ENCODE measurements around the gene SMG5.

SMG5 gene

GRCh38 chr1:156244712-156245111, 37.9 kb downstream of the SMG5 start:
- TF ChIP-seq GATA2 (IDR thresholded peaks at IDR 0.05; ENCODE audit: low read depth, low read length) (no peak), GATA3 (IDR thresholded peaks at IDR 0.05; ENCODE audit: low read depth, low read length) (no peak)

GRCh38 chr1:156244126-156244525, 38.5 kb downstream of the SMG5 start:
- TF ChIP-seq GATA3 (IDR thresholded peaks at IDR 0.05; ENCODE audit: low read depth, low read length) = no peak
- no peak for TF ChIP-seq GATA2 (IDR thresholded peaks at IDR 0.05; ENCODE audit: low read depth, low read length)

- no peak for TF ChIP-seq GATA3 (IDR thresholded peaks at IDR 0.05; ENCODE audit: low read depth, low read length)
- TF ChIP-seq GATA2 (IDR thresholded peaks at IDR 0.05; ENCODE audit: low read depth, low read length) = no peak
Observed at GRCh38 chr1:156242738-156243137, 39.9 kb downstream of the SMG5 start.

- no peak for TF ChIP-seq GATA3 (IDR thresholded peaks at IDR 0.05; ENCODE audit: low read depth, low read length)
- no peak for TF ChIP-seq GATA2 (IDR thresholded peaks at IDR 0.05; ENCODE audit: low read depth, low read length)
Observed at GRCh38 chr1:156241926-156242325, 40.7 kb downstream of the SMG5 start, which contains the start of gene BGLAP. Gene BGLAP, plus strand, starts transcription at chr1:156242184. Its CDS starts 48 bp downstream, at chr1:156242232.

- TF ChIP-seq GATA3 (IDR thresholded peaks at IDR 0.05; ENCODE audit: low read depth, low read length) = no peak
- no peak for TF ChIP-seq GATA2 (IDR thresholded peaks at IDR 0.05; ENCODE audit: low read depth, low read length)
Observed at GRCh38 chr1:156241311-156241811, 41.3 kb downstream of the SMG5 start.

- TF ChIP-seq GATA3 (IDR thresholded peaks at IDR 0.05; ENCODE audit: low read depth, low read length) (no peak), GATA2 (IDR thresholded peaks at IDR 0.05; ENCODE audit: low read depth, low read length) (no peak)
Observed at GRCh38 chr1:156238248-156238647, 44.4 kb downstream of the SMG5 start.

GRCh38 chr1:156236164-156236563, 46.5 kb downstream of the SMG5 start:
- TF ChIP-seq GATA2 (IDR thresholded peaks at IDR 0.05; ENCODE audit: low read depth, low read length) = no peak
- no peak for TF ChIP-seq GATA3 (IDR thresholded peaks at IDR 0.05; ENCODE audit: low read depth, low read length)

- no peak for TF ChIP-seq GATA2 (IDR thresholded peaks at IDR 0.05; ENCODE audit: low read depth, low read length)
- no peak for TF ChIP-seq GATA3 (IDR thresholded peaks at IDR 0.05; ENCODE audit: low read depth, low read length)
Observed at GRCh38 chr1:156233426-156234127, 49.0 kb downstream of the SMG5 start.

GRCh38 chr1:156232201-156232894, 50.3 kb downstream of the SMG5 start:
- TF ChIP-seq GATA3 (IDR thresholded peaks at IDR 0.05; ENCODE audit: low read depth, low read length) = no peak

GRCh38 chr1:156230473-156230837, 52.2 kb downstream of the SMG5 start:
- TF ChIP-seq GATA2 (IDR thresholded peaks at IDR 0.05; ENCODE audit: low read depth, low read length) (no peak), GATA3 (IDR thresholded peaks at IDR 0.05; ENCODE audit: low read depth, low read length) (no peak)

- TF ChIP-seq GATA3 (IDR thresholded peaks at IDR 0.05; ENCODE audit: low read depth, low read length) = no peak
- no peak for TF ChIP-seq GATA2 (IDR thresholded peaks at IDR 0.05; ENCODE audit: low read depth, low read length)
Observed at GRCh38 chr1:156229809-156230472, 52.7 kb downstream of the SMG5 start.

- TF ChIP-seq GATA3 (IDR thresholded peaks at IDR 0.05; ENCODE audit: low read depth, low read length) = no peak
- no peak for TF ChIP-seq GATA2 (IDR thresholded peaks at IDR 0.05; ENCODE audit: low read depth, low read length)
Observed at GRCh38 chr1:156228501-156228900, 54.1 kb downstream of the SMG5 start.

- TF ChIP-seq GATA2 (IDR thresholded peaks at IDR 0.05; ENCODE audit: low read depth, low read length) (no peak), GATA3 (IDR thresholded peaks at IDR 0.05; ENCODE audit: low read depth, low read length) (no peak)
Observed at GRCh38 chr1:156226782-156227181, 55.8 kb downstream of the SMG5 start.

- no peak for TF ChIP-seq GATA3 (IDR thresholded peaks at IDR 0.05; ENCODE audit: low read depth, low read length)
- no peak for TF ChIP-seq GATA2 (IDR thresholded peaks at IDR 0.05; ENCODE audit: low read depth, low read length)
Observed at GRCh38 chr1:156226116-156226538, 56.5 kb downstream of the SMG5 start.

GRCh38 chr1:156225677-156226014, 57.0 kb downstream of the SMG5 start:
- TF ChIP-seq GATA2 (IDR thresholded peaks at IDR 0.05; ENCODE audit: low read depth, low read length) (no peak), GATA3 (IDR thresholded peaks at IDR 0.05; ENCODE audit: low read depth, low read length) (no peak)
